ENCODE data around the gene RASL11B. TPM values are rescaled to one million over a fixed set of nuclear protein-coding genes. Genes with fewer than 3 reads are reported as not detected.

Gene RASL11B
- total RNA-seq, 2 donors from 2014 or later = 0.35 TPM; not detected in 1

GRCh38 chr4:52880994-52881393, 18.9 kb downstream of the RASL11B start:
- no peak for TF ChIP-seq CTCF (IDR thresholded peaks at IDR 0.05)
- intact Hi-C loops (cut with DNase I) = no loop called here
- H3K27me3 ChIP-seq = no peaks in the 10 kb centered on the region
- no peaks in the 10 kb centered on the region for H3K36me3 ChIP-seq
- H3K9ac ChIP-seq (ENCODE audit: low read depth in 2 of 2, low read length in 2 of 2) = no peak overlapping the region
- no peak overlapping the region for H3K4me3 ChIP-seq
- no peak for DNase-seq
- H3K4me1 ChIP-seq = no peaks in the 10 kb centered on the region
- H3K27ac ChIP-seq = no peak overlapping the region
- no peaks in the 10 kb centered on the region for H3K9me3 ChIP-seq

DNA sequence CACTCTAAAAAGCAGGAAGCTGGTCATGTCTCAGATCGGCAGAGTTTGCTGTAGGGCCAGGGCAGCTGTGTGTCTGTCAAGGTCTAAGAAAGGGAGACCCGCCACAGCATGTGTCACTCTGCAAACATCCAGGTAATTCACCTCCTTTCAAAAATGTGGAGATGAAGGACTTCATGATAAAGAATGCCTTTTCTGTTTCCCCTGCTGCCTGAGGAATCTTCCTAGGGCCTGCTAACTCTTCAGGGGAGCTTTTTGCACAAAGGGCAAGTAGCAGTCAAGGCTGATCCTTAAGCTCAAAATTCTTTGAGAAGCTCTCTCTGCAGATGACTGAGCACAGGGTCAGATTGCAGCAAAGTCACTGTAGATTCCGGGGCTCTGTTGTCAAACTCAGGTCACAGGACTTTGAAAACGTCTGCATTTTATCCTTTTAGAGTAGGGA, 21.1 kb downstream of the RASL11B start:
- intact Hi-C loops (cut with DNase I) = no loop called here
- Histone ChIP-seq H3K4me1 (no peaks in the 10 kb centered on the region), H3K27me3 (no peaks in the 10 kb centered on the region), H3K27ac (no peak overlapping the region), H3K9ac (ENCODE audit: low read depth in 2 of 2, low read length in 2 of 2) (no peak overlapping the region), H3K9me3 (no peaks in the 10 kb centered on the region), H3K36me3 (no peaks in the 10 kb centered on the region), H3K4me3 (no peak overlapping the region)
- no peak for TF ChIP-seq CTCF (IDR thresholded peaks at IDR 0.05)
- DNase-seq = no peak

GRCh38 chr4:52883707-52884669, 21.9 kb downstream of the RASL11B start:
- Histone ChIP-seq H3K27ac (no peak overlapping the region), H3K9ac (ENCODE audit: low read depth in 2 of 2, low read length in 2 of 2) (no peak overlapping the region), H3K9me3 (no peaks in the 10 kb centered on the region), H3K36me3 (no peaks in the 10 kb centered on the region), H3K4me3 (no peak overlapping the region), H3K27me3 (no peaks in the 10 kb centered on the region), H3K4me1 (no peaks in the 10 kb centered on the region)
- no peak for TF ChIP-seq CTCF (IDR thresholded peaks at IDR 0.05)
- no peak for DNase-seq
- intact Hi-C loops (cut with DNase I) = no loop called here

DNA sequence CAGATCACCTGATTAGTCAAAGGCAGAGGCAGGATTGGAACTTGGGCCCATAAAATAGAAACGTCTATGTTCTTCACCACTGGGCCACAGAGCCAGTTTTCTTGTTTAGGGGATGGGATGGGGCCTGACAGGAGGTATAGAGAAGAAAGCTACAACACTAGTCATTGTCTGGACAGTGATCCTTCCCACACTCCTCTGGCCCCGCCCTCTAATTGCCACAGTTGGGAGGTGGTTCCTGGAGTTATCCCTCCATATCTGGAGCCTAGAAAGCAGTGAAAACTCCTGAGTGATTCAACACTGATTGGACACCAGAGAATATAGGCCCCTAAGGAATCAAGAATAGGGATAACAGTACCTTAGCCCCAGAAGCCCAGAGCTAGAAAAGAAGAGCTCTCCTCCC, 22.9 kb downstream of the RASL11B start:
- Histone ChIP-seq H3K27me3 (no peaks in the 10 kb centered on the region), H3K9ac (ENCODE audit: low read depth in 2 of 2, low read length in 2 of 2) (no peak overlapping the region), H3K36me3 (no peaks in the 10 kb centered on the region), H3K9me3 (no peaks in the 10 kb centered on the region), H3K27ac (no peak overlapping the region), H3K4me3 (no peak overlapping the region), H3K4me1 (no peaks in the 10 kb centered on the region)
- intact Hi-C loops (cut with DNase I) = no loop called here
- no peak for DNase-seq
- no peak for TF ChIP-seq CTCF (IDR thresholded peaks at IDR 0.05)

- Histone ChIP-seq H3K9me3 (no peaks in the 10 kb centered on the region), H3K4me3 (no peak overlapping the region), H3K4me1 (no peaks in the 10 kb centered on the region), H3K9ac (ENCODE audit: low read depth in 2 of 2, low read length in 2 of 2) (no peak overlapping the region), H3K27ac (no peak overlapping the region), H3K36me3 (no peaks in the 10 kb centered on the region), H3K27me3 (no peaks in the 10 kb centered on the region)
- no peak for TF ChIP-seq CTCF (IDR thresholded peaks at IDR 0.05)
- intact Hi-C loops (cut with DNase I) = no loop called here
- no peak for DNase-seq
Measured at GRCh38 chr4:52889354-52889753, 27.2 kb downstream of the RASL11B start.

Measured in colonic mucosa (tissue), 4 donors.